HG02763 (cell line): Measurements from ENCODE around the gene ITK.
"Not testable (repeated sequence)": the region's sequence is repeated elsewhere in the genome, so short reads cannot be mapped to it uniquely, and the experiment has no call there.

Source experiments
- ATAC-seq: cut with Tn5 transposase; IDR thresholded peaks from one replicate; pipeline ENCODE4 v1.9.1; 2021; ENCODE audit warnings: mild to moderate bottlenecking, moderate library complexity; ENCODE audit not compliant: unreplicated experiment

ITK gene

GRCh38 chr5:157167214-157167621 lies 13.4 kb upstream of the ITK start:
- no peak for ATAC-seq

- no peak for ATAC-seq
These were observed 12.4 kb upstream of the ITK start for GRCh38 chr5:157168286-157168685.

GRCh38 chr5:157172403-157172802 lies 8.2 kb upstream of the ITK start:
- peak; percentile 99 for ATAC-seq

- no peak for ATAC-seq
These were observed 5.5 kb upstream of the ITK start for GRCh38 chr5:157175071-157175612.

- no peak for ATAC-seq
These were observed 2.7 kb upstream of the ITK start for GRCh38 chr5:157177953-157178352.

GRCh38 chr5:157178966-157179365 lies 1.7 kb upstream of the ITK start:
- no peak for ATAC-seq

- no peak for ATAC-seq
These were observed 1.6 kb downstream of the ITK start for GRCh38 chr5:157182143-157182757.

- no peak for ATAC-seq
These were observed 3.6 kb downstream of the ITK start for GRCh38 chr5:157184117-157184670.

- not testable (repeated sequence) for ATAC-seq
These were observed 4.5 kb downstream of the ITK start for GRCh38 chr5:157185122-157185521.

- ATAC-seq: no peak
These were observed 5.8 kb downstream of the ITK start for GRCh38 chr5:157186309-157187045.

GRCh38 chr5:157187046-157187754 lies 6.6 kb downstream of the ITK start:
- no peak for ATAC-seq

GRCh38 chr5:157188270-157188669 lies 7.6 kb downstream of the ITK start:
- ATAC-seq: no peak

GRCh38 chr5:157189223-157189622 lies 8.6 kb downstream of the ITK start:
- peak; percentile 57 for ATAC-seq

GRCh38 chr5:157193699-157194424 lies 13.2 kb downstream of the ITK start:
- ATAC-seq: no peak

GRCh38 chr5:157196045-157196444 lies 15.4 kb downstream of the ITK start:
- no peak for ATAC-seq

GRCh38 chr5:157197086-157197485 lies 16.4 kb downstream of the ITK start:
- ATAC-seq: no peak

GRCh38 chr5:157198277-157198986 lies 17.8 kb downstream of the ITK start:
- no peak for ATAC-seq

- no peak for ATAC-seq
These were observed 21.2 kb downstream of the ITK start for GRCh38 chr5:157201857-157202256.

- ATAC-seq: no peak
These were observed 22.8 kb downstream of the ITK start for GRCh38 chr5:157203417-157203816.

GRCh38 chr5:157204765-157205164 lies 24.1 kb downstream of the ITK start:
- ATAC-seq: no peak
